Sigmoid colon (tissue), 7 donors: ENCODE results near the gene DUSP19. TPM values are rescaled to one million over a fixed set of nuclear protein-coding genes. Genes with fewer than 3 reads are reported as not detected.
"Not testable (repeated sequence)": the region's sequence is repeated elsewhere in the genome, so short reads cannot be mapped to it uniquely, and the experiment has no call there.

Experiments used
- DNase-seq: peaks from one replicate; pipeline ENCODE4 v3.0.0-alpha.2; 2019
- H3K27ac ChIP-seq, 4 donors: fragments of 200-600 bp; sonication (generic); one replicate each; pipeline ENCODE4 v1.5.1; 2016 to 2019; ENCODE audit warnings: mild to moderate bottlenecking in 1 of 4
- H3K27me3 ChIP-seq, 3 donors: fragments of 200-600 bp; sonication (generic); one replicate each; pipeline ENCODE4 v1.5.1; 2019; ENCODE audit warnings: mild to moderate bottlenecking in 1 of 3
- H3K36me3 ChIP-seq, 4 donors: fragments of 200-600 bp; sonication (generic); one replicate each; pipeline ENCODE4 v1.5.1; 2016 to 2019
- H3K4me1 ChIP-seq, 4 donors: fragments of 200-600 bp; sonication (generic); one replicate each; pipeline ENCODE4 v1.5.1; 2017 to 2019
- H3K4me3 ChIP-seq, 4 donors: fragments of 200-600 bp; sonication (generic); one replicate each; pipeline ENCODE4 v1.5.1; 2017 to 2019; ENCODE audit warnings: mild to moderate bottlenecking in 2 of 4, moderate library complexity in 1 of 4
- H3K9me3 ChIP-seq, 4 donors: fragments of 200-600 bp in 3 of 4; sonication (generic) in 3 of 4; one replicate each; pipeline versions ENCODE4 v1.5.1 to v1.6.1; 2013 to 2019
- CTCF ChIP-seq, 4 experiments: fragments of 450-650 bp in 3 of 4; fragments of 200-600 bp in 1 of 4; IDR thresholded peaks; one replicate each; pipeline ENCODE4 v1.5.1; 2016 to 2019; ENCODE audit warnings: antibody characterized with exemption in 4 of 4, mild to moderate bottlenecking in 3 of 4, moderate library complexity in 2 of 4
- EP300 ChIP-seq, 4 donors: sonication (generic); formaldehyde crosslinking; IDR thresholded peaks; one replicate each; pipeline ENCODE4 v1.6.1; 2017; ENCODE audit warnings: antibody characterized with exemption in 4 of 4
- POLR2A ChIP-seq, 2 donors: fragments of 450-650 bp; IDR thresholded peaks; one replicate each; pipeline ENCODE4 v1.6.1; 2016; ENCODE audit warnings: antibody characterized with exemption in 2 of 2, mild to moderate bottlenecking in 2 of 2, moderate library complexity in 2 of 2
- POLR2AphosphoS5 ChIP-seq, 4 donors: sonication (generic); formaldehyde crosslinking; IDR thresholded peaks; one replicate each; pipeline ENCODE4 v1.6.1; 2017; ENCODE audit warnings: antibody characterized with exemption in 4 of 4
- WGBS, 2 donors: extraction: QIAGEN DNeasy Blood & Tissue Kit; methylation state at CpG; one replicate each; pipeline ENCODE4 v1.1.7; 2013; 5-methylcytosine and 5-hydroxymethylcytosine counted together
- intact Hi-C: fragments of 100-400 bp; cut with DNase I; formaldehyde crosslinking; loops from one replicate; pipeline ENCODE4 v1.15.1; 2023
- polyA plus RNA-seq, 3 donors: library from polyadenylated mRNA; stranded (reverse); fragments of 200-250 nt; gene quantifications; one replicate each; pipeline ENCODE4 v1.2.3, GENCODE V29; 2013
- total RNA-seq, 4 donors: library from RNA; depleted of rRNA; stranded (reverse); fragments of >200 nt; gene quantifications; one replicate each; pipeline ENCODE4 v1.1.0, GENCODE V29; 2016
- donor health status: healthy with polysubstance abuse.
- donor health status: Bipolar disorder and iron deficiency.
- donor health status: healthy.

DUSP19 gene
- total and polyA plus RNA-seq, 7 donors, result 0.69 to 7.2 (median 4.2) TPM

GRCh38 chr2:183037553-183038340 is 40.8 kb upstream of the DUSP19 start:
- Histone ChIP-seq H3K9me3 (no peaks in the 10 kb centered on the region), H3K27ac (peak overlapping the region; percentile 96 to 99 (median 99)), H3K27me3 (no peaks in the 10 kb centered on the region), H3K4me1 (peaks cover 0 to 52% (median 44%) of the 10 kb centered on the region in 4 donors), H3K36me3 (no peaks in the 10 kb centered on the region), H3K4me3 (peak overlapping the region; percentile 71 to 97 (median 88))
- WGBS, 2 donors, result 1% methylated on average over 91 of the region's 91 CpGs
- DNase-seq, result peak; percentile 77
- TF ChIP-seq POLR2AphosphoS5 (IDR thresholded peaks at IDR 0.05) (no peak), EP300 (IDR thresholded peaks at IDR 0.05) (no peak), CTCF (IDR thresholded peaks at IDR 0.05) (no peak), POLR2A (IDR thresholded peaks at IDR 0.05) (no peak)
- intact Hi-C loops, result loop anchor here (1.0 to 2.0 kb wide), 2 partner anchors 41 to 87 kb away; partner anchors contain the start of genes DUSP19 and NUP35

GRCh38 chr2:183038341-183039300 is 39.9 kb upstream of the DUSP19 start, which contains the start of gene NCKAP1:
TSS of gene NCKAP1 (minus strand) at chr2:183038457. CDS start at chr2:183038099, 358 bp downstream.
- Histone ChIP-seq H3K9me3 (no peaks in the 10 kb centered on the region), H3K27ac (peak within 1 kb of the TSS; percentile 96 to 99 (median 99)), H3K36me3 (no peaks in the 10 kb centered on the region), H3K27me3 (no peaks in the 10 kb centered on the region), H3K4me3 (peak within 1 kb of the TSS; percentile 71 to 97 (median 88)), H3K4me1 (peaks cover 0 to 43% (median 36%) of the 10 kb centered on the region in 4 donors)
- DNase-seq, result peak; percentile 95
- TF ChIP-seq EP300 (IDR thresholded peaks at IDR 0.05) (no peak), POLR2A (IDR thresholded peaks at IDR 0.05) (no peak), POLR2AphosphoS5 (IDR thresholded peaks at IDR 0.05) (peak; percentile 61 to 81 (median 72)), CTCF (IDR thresholded peaks at IDR 0.05) (peak; percentile 28 to 97 (median 33))
- 2% methylated on average over 68 of the region's 68 CpGs for WGBS, 2 donors
- intact Hi-C loops, result loop anchor here (1.0 to 2.0 kb wide), 2 partner anchors 40 to 86 kb away; partner anchors contain the start of genes DUSP19 and NUP35

GRCh38 chr2:183040604-183041003 is 37.9 kb upstream of the DUSP19 start:
- no peak for DNase-seq
- no peak overlapping the region for H3K4me3 ChIP-seq

GRCh38 chr2:183043580-183043979 is 35.0 kb upstream of the DUSP19 start:
- H3K27me3 ChIP-seq, H3K9me3 ChIP-seq, H3K4me1 ChIP-seq, H3K4me3 ChIP-seq, H3K27ac ChIP-seq, intact Hi-C loops, DNase-seq, H3K36me3 ChIP-seq: not testable (repeated sequence)
- WGBS, 2 donors, result 92 to 95% methylated on average over 8 of the region's 8 CpGs

More at GRCh38 chr2:183040604-183041003, 37.9 kb upstream of the DUSP19 start:
- Histone ChIP-seq H3K9me3 (no peaks in the 10 kb centered on the region), H3K4me1 (peaks cover 0 to 24% (median 16%) of the 10 kb centered on the region in 4 donors), H3K27me3 (no peaks in the 10 kb centered on the region), H3K27ac (no peak overlapping the region), H3K36me3 (no peaks in the 10 kb centered on the region)
- WGBS, 2 donors, result 95% methylated on average over 2 of the region's 2 CpGs
- intact Hi-C loops, result no loop called here
- TF ChIP-seq EP300 (IDR thresholded peaks at IDR 0.05) (no peak), CTCF (IDR thresholded peaks at IDR 0.05) (no peak), POLR2AphosphoS5 (IDR thresholded peaks at IDR 0.05) (no peak), POLR2A (IDR thresholded peaks at IDR 0.05) (no peak)

GRCh38 chr2:183047486-183048125 is 30.9 kb upstream of the DUSP19 start:
- H3K4me3 ChIP-seq, intact Hi-C loops, H3K9me3 ChIP-seq, H3K27me3 ChIP-seq, H3K4me1 ChIP-seq, H3K36me3 ChIP-seq, H3K27ac ChIP-seq, DNase-seq: not testable (repeated sequence)
- WGBS, 2 donors, result 90 to 92% methylated on average over 5 of the region's 5 CpGs
